ENCODE results near the gene DOCK3. TPM values are rescaled to one million over a fixed set of nuclear protein-coding genes. Genes with fewer than 3 reads are reported as not detected.

The DOCK3 gene
- total RNA-seq, 4 donors from 2014 or later: 4.0 to 6.3 (median 5.8) TPM

GRCh38 chr3:51408813-51409212, 734.1 kb downstream of the DOCK3 start:
- H3K4me1 ChIP-seq: no peaks in the 10 kb centered on the region
- TF ChIP-seq CTCF (IDR thresholded peaks at IDR 0.05) (no peak), EP300 (IDR thresholded peaks at IDR 0.05) (no peak), POLR2A (IDR thresholded peaks at IDR 0.05) (no peak)
- 37 to 74% methylated on average over 2 of the region's 2 CpGs for WGBS, 2 donors
- no peak overlapping the region for H3K4me3 ChIP-seq
- peaks cover 0 to 61% (median 3%) of the 10 kb centered on the region in 3 donors for H3K36me3 ChIP-seq
- H3K27me3 ChIP-seq: no peaks in the 10 kb centered on the region
- H3K27ac ChIP-seq: no peak overlapping the region
- H3K9me3 ChIP-seq: no peaks in the 10 kb centered on the region
- no peak for DNase-seq (ENCODE audit: low spot score in 2 of 2)

GRCh38 chr3:51422211-51422610, 747.5 kb downstream of the DOCK3 start:
- H3K36me3 ChIP-seq: peaks cover 0 to 84% (median 4%) of the 10 kb centered on the region in 3 donors
- WGBS, 2 donors: 93 to 97% methylated on average over 3 of the region's 3 CpGs
- no peak for DNase-seq (ENCODE audit: low spot score in 2 of 2)
- no peak overlapping the region for H3K4me3 ChIP-seq
- H3K4me1 ChIP-seq: no peaks in the 10 kb centered on the region
- TF ChIP-seq CTCF (IDR thresholded peaks at IDR 0.05): no peak
- no peak for TF ChIP-seq POLR2A (IDR thresholded peaks at IDR 0.05)
- no peak for TF ChIP-seq EP300 (IDR thresholded peaks at IDR 0.05)
- H3K9me3 ChIP-seq: no peaks in the 10 kb centered on the region
- no peaks in the 10 kb centered on the region for H3K27me3 ChIP-seq
- H3K27ac ChIP-seq: no peak overlapping the region

GRCh38 chr3:51426921-51427320, 752.2 kb downstream of the DOCK3 start:
- Histone ChIP-seq H3K27ac (no peak overlapping the region), H3K36me3 (peaks cover 2 to 87% (median 11%) of the 10 kb centered on the region in 3 donors), H3K9me3 (no peaks in the 10 kb centered on the region), H3K27me3 (no peaks in the 10 kb centered on the region), H3K4me3 (no peak overlapping the region), H3K4me1 (no peaks in the 10 kb centered on the region)
- TF ChIP-seq CTCF (IDR thresholded peaks at IDR 0.05) (no peak), POLR2A (IDR thresholded peaks at IDR 0.05) (no peak), EP300 (IDR thresholded peaks at IDR 0.05) (no peak)
- WGBS, 2 donors: 92 to 93% methylated on average over 4 of the region's 4 CpGs
- no peak for DNase-seq (ENCODE audit: low spot score in 2 of 2)

- TF ChIP-seq POLR2A (IDR thresholded peaks at IDR 0.05) (no peak), CTCF (IDR thresholded peaks at IDR 0.05) (no peak), EP300 (IDR thresholded peaks at IDR 0.05) (no peak)
- no peaks in the 10 kb centered on the region for H3K9me3 ChIP-seq
- H3K36me3 ChIP-seq: peaks cover 0 to 87% (median 11%) of the 10 kb centered on the region in 3 donors
- WGBS, 2 donors: 95 to 96% methylated on average over 3 of the region's 3 CpGs
- H3K4me3 ChIP-seq: no peak overlapping the region
- no peaks in the 10 kb centered on the region for H3K27me3 ChIP-seq
- H3K27ac ChIP-seq: no peak overlapping the region
- no peak for DNase-seq (ENCODE audit: low spot score in 2 of 2)
- H3K4me1 ChIP-seq: no peaks in the 10 kb centered on the region
These were observed 754.4 kb downstream of the DOCK3 start for GRCh38 chr3:51429138-51429537.

Small RNA genes lying within 50 kb of the gene (small RNA-seq; reads per million reads assigned to genes)
- gene MIR4787 (0.57 reads per million), gene PPIAP69 (not detected)

Other genes starting within 250 kb of the DOCK3 start
- 1 to 10 TPM in 2 of 4 donors, under 1 TPM in 2; 0.84 to 2.0 (median 1.2) TPM for gene CACNA2D2, start 171.3 kb upstream of the DOCK3 start, total RNA-seq
- 10 to 100 TPM; 12.2 to 21.1 (median 19.1) TPM for gene C3orf18, start 107.2 kb upstream of the DOCK3 start, total RNA-seq
- gene HEMK1, start 105.4 kb upstream of the DOCK3 start, total RNA-seq: 10 to 100 TPM in 1 of 4 donors, 1 to 10 TPM in 3; 6.9 to 10.2 (median 8.8) TPM
- gene CISH, start 63.2 kb upstream of the DOCK3 start, total RNA-seq: 10 to 100 TPM in 1 of 4 donors, 1 to 10 TPM in 3; 5.5 to 15.5 (median 5.8) TPM
- 10 to 100 TPM; 17.2 to 53.7 (median 18.0) TPM for gene MAPKAPK3, start 57.8 kb upstream of the DOCK3 start, total RNA-seq